NCI-H226 (cell line): ENCODE data around the gene FAM149A.

Source experiments
- DNase-seq: peaks from one replicate; pipeline ENCODE4 v3.0.0-alpha.2; 2015

Gene FAM149A

GRCh38 chr4:186204103-186204559, 99.6 kb downstream of the FAM149A start:
- DNase-seq = no peak

GRCh38 chr4:186204686-186205085, 100.2 kb downstream of the FAM149A start:
- DNase-seq = no peak

DNA sequence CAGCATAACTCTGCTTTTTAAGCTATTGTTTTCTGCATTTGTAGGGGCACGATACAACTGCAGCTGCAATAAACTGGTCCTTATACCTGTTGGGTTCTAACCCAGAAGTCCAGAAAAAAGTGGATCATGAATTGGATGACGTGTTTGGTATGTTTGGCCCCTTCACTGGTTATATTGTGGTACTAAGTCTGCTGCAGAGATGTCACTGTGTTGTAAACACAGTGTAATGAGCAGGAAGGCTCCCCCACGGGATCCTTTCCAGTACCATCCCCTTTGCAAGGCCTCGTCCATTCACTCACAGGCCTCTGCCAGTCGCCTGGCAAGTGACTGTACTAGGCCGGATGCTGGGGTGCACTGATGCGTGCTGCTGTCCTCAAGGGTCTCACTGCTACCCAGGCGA, 100.7 kb downstream of the FAM149A start:
- no peak for DNase-seq

DNA sequence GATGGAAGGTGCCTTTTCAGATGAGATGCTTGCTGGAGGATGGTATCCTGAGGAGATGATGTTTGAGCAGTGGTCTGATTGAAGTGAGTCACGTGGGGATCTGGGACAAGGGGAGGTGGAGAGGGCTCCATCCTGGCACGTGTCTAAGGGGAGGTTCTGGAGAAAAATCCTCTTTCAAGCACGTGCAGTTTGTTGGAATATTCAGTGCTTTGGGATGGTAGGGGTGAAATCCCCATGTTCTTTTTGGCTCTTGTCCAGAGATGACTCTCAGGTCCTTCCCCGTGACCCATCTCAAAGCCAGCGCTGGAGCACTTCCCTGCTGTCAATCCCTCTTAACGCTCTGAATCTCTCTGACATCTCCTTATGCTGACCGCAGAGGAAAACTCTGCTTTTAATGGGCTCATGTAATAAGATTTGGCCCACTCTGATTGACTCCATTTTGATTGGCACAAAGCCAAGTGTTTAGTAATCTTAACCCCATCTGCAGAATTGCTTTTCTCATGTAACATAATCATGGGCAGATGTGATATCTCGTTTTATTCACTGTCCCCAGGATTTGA, 112.0 kb downstream of the FAM149A start:
- no peak for DNase-seq

- DNase-seq = no peak
These were observed 113.3 kb downstream of the FAM149A start for GRCh38 chr4:186217733-186218293.

GRCh38 chr4:186221624-186222023, 117.1 kb downstream of the FAM149A start:
- DNase-seq = no peak
